Stimulated activated effector memory CD8-positive, alpha-beta T cell treated with anti-CD3 and anti-CD28 coated beads, Interleukin-12 subunit alpha, Interleukin-12 subunit beta, amount 100 ng/mL, for 72 hours (primary cell): Measurements from ENCODE around the gene PNMT.
"Not testable (repeated sequence)": the region's sequence is repeated elsewhere in the genome, so short reads cannot be mapped to it uniquely, and the experiment has no call there.

ENCODE experiments used
- ATAC-seq: fragments of 150-1000 bp; cut with Tn5 transposase; 2 replicates; pipeline ENCODE4 v1.10.0; 2021
- DNase-seq, 2 donors: peaks; one replicate each; pipeline ENCODE4 v3.0.0; 2021 to 2022; ENCODE audit warnings: low spot score in 2 of 2
- H3K27ac Mint-ChIP-seq: one replicate; pipeline ENCODE4 v1.8.0; 2022; ENCODE audit warnings: mild to moderate bottlenecking, mixed read lengths
- H3K36me3 Mint-ChIP-seq: one replicate; pipeline ENCODE4 v1.8.0; 2022; ENCODE audit warnings: mild to moderate bottlenecking, mixed read lengths
- H3K4me1 Mint-ChIP-seq: one replicate; pipeline ENCODE4 v1.8.0; 2022; ENCODE audit warnings: mixed read lengths
- H3K4me3 Mint-ChIP-seq: one replicate; pipeline ENCODE4 v1.8.0; 2022; ENCODE audit warnings: mild to moderate bottlenecking, mixed read lengths
- H3K9me3 Mint-ChIP-seq: one replicate; pipeline ENCODE4 v1.8.0; 2022; ENCODE audit warnings: mixed read lengths

PNMT gene

DNA sequence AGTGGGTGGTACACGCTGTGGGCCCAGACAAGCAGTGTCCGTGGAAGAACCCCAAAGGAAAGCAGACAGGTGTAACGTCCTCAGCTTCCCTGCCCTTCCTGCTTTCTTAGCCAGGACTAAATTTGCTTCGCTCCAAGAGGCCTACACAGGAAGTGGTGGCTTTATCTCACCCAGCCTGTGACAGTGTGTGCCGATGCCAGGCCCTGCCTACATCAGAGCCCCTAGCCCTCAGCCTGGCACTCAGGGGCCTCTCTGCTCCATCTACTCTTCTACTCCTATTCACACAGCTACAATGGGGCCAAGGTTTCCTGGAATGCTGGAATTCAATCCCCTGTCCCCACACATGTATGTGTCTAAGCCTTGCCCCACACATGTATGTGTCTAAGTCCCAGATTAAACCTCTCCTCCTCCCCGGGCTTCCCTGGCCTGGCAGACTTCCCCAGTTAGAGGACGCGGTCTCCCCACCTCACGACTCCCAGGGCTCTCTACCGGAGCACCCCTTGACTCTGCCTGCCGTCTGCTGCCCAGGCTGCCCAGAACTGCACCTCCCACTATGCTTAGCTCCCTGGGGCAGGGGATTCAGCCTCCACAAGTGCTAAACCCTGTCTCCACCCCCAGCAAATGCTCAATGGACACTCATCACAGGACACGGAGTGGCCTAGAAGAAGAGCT, 11.4 kb downstream of the PNMT start:
- peak in 1 of 2 donors; percentile 75 for DNase-seq

GRCh38 chr17:39683295-39683939, 15.2 kb downstream of the PNMT start:
- DNase-seq (no peak), ATAC-seq (no peak)
- no peak overlapping the region for H3K4me3 Mint-ChIP-seq
- H3K27ac Mint-ChIP-seq: peak overlapping the region; percentile 13
- peaks cover 14% of the 10 kb centered on the region for H3K36me3 Mint-ChIP-seq
- peaks cover 57% of the 10 kb centered on the region for H3K4me1 Mint-ChIP-seq
- peaks cover 2% of the 10 kb centered on the region for H3K9me3 Mint-ChIP-seq

More for the DNA sequence above, 11.4 kb downstream of the PNMT start:
- Mint-ChIP-seq H3K4me3 (peak overlapping the region; percentile 61), H3K27ac (peak overlapping the region; percentile 99), H3K9me3 (no peaks in the 10 kb centered on the region), H3K36me3 (peaks cover 14% of the 10 kb centered on the region), H3K4me1 (peaks cover 71% of the 10 kb centered on the region)
- peak; percentile 78 for ATAC-seq

DNA sequence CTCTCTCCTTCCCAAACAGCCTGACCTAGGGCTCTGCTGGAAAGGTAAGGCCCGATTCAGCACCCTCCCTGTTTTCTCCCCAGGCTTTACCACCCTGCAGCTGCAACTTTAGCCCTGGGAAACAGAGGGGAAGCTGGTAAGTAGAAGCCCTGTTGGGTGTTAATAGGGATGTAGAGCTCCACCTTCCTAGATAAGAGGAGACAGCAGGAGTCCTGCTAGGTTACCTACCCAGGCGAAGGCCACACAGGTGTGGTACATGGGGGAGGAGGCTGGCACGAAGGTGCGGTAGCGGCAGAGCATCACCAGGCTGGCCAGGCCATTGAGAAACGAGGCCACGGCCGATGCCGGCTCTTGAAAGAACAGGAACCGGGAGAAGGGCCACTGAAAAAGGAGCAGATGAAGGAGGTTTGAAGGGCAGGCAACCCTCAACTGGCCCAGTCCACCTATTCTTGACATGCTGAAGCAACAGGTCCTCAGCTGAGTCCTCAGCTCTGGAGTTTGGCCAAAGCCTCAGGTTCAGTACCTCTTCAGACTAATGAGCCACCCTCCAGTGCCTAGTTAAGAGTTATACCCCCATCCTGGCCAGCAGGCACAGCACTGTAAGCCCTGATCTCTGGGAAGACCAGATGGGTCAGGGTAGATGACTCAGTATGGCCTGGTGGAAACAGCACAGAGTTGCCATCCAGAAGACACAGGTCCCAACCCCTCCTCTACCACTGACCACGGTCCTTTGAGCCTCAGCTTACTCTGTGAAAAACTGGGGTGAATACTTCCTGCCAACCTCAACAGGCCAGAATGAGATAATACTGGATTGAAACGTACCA, 16.3 kb downstream of the PNMT start:
- H3K27ac Mint-ChIP-seq: no peak overlapping the region
- H3K9me3 Mint-ChIP-seq: peaks cover 2% of the 10 kb centered on the region
- no peak overlapping the region for H3K4me3 Mint-ChIP-seq
- ATAC-seq (no peak), DNase-seq (no peak)
- H3K36me3 Mint-ChIP-seq: peaks cover 14% of the 10 kb centered on the region
- peaks cover 53% of the 10 kb centered on the region for H3K4me1 Mint-ChIP-seq

GRCh38 chr17:39687101-39687545, 18.9 kb downstream of the PNMT start:
- H3K9me3 Mint-ChIP-seq: peaks cover 2% of the 10 kb centered on the region
- peaks cover 9% of the 10 kb centered on the region for H3K36me3 Mint-ChIP-seq
- ATAC-seq (no peak), DNase-seq (no peak)
- peak overlapping the region; percentile 85 for H3K4me3 Mint-ChIP-seq
- H3K4me1 Mint-ChIP-seq: peaks cover 35% of the 10 kb centered on the region
- H3K27ac Mint-ChIP-seq: peak overlapping the region; percentile 93

DNA sequence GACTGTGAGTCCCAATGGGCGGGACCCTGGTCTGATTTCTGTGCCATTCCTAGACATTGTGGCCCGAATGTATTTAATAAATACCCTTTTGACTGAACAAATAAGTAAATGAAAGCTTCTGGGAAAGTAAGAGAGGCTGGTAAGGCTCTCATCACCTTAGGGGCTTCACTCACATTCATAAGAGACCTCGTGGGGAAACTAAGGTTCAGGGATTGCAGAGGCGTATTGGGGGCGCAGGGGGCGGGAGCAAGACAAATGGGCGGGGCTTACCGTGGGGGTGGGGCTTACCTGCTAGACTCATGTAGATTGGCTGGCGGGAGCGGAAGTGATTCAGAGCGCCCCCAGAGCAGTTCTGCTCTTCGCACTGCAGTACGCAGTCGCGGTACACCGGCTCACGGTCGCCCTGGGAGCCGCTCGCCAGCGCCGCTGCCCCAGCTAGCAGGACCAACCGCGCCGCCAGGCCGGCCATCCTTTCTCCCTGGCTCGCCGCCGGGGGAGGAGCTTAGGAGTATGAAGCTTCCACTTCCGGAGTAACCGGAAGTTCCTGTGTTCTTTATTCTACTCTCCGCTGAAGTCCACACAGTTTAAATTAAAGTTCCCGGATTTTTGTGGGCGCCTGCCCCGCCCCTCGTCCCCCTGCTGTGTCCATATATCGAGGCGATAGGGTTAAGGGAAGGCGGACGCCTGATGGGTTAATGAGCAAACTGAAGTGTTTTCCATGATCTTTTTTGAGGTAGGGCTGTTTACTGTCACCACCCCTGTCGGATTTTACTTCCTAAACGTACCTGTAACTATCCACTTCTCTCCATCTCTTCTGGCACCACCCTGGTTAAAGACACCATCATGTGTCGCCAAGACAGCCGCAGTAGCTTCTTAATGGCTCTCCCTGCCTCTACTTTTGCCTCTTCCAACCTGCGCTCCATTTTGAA, 19.6 kb downstream of the PNMT start, which contains the start of gene PGAP3:
PGAP3 (minus strand) TSS at position 512 of the 929 bp plus-strand sequence; CDS start at position 469, 43 bp downstream.
- H3K36me3 Mint-ChIP-seq: peaks cover 9% of the 10 kb centered on the region
- H3K27ac Mint-ChIP-seq: peak within 1 kb of the TSS; percentile 93
- peak; percentile 96 for ATAC-seq
- peaks cover 35% of the 10 kb centered on the region for H3K4me1 Mint-ChIP-seq
- peak; percentile 71 to 92 for DNase-seq
- peaks cover 2% of the 10 kb centered on the region for H3K9me3 Mint-ChIP-seq
- peak within 1 kb of the TSS; percentile 85 for H3K4me3 Mint-ChIP-seq

- Mint-ChIP-seq H3K36me3 (peaks cover 6% of the 10 kb centered on the region), H3K27ac (peak overlapping the region; percentile 93), H3K4me3 (peak overlapping the region; percentile 85), H3K4me1 (peaks cover 29% of the 10 kb centered on the region), H3K9me3 (peaks cover 2% of the 10 kb centered on the region)
- no peak for DNase-seq
- ATAC-seq: no peak
These were observed 20.2 kb downstream of the PNMT start for GRCh38 chr17:39688475-39688835.

GRCh38 chr17:39688945-39689344, 20.7 kb downstream of the PNMT start:
- H3K27ac Mint-ChIP-seq: peak overlapping the region; percentile 93
- ATAC-seq: no peak
- DNase-seq: no peak
- H3K9me3 Mint-ChIP-seq: peaks cover 2% of the 10 kb centered on the region
- peak overlapping the region; percentile 85 for H3K4me3 Mint-ChIP-seq
- H3K4me1 Mint-ChIP-seq: peaks cover 29% of the 10 kb centered on the region
- H3K36me3 Mint-ChIP-seq: peaks cover 6% of the 10 kb centered on the region

DNA sequence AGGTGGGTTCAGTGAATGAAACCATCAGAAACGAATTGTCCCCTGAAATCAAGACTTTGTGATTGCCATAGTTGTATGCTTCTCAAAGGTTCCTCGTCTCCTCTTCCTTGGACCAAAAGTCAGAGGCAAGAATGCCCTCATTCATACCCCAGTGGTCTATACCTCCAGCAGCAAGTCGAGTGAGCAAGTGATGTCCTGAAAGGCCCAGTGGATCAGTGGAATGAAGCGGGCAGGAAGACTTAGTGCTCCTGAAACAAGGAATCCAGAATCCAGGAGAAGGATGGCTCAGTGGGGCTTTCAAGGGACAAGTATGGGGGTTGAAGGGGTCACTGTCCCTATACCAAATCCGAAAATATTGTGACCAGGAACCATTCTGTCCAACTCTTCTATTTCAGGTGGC, 26.3 kb downstream of the PNMT start:
- ATAC-seq: no peak
- H3K4me1 Mint-ChIP-seq: peaks cover 7% of the 10 kb centered on the region
- no peaks in the 10 kb centered on the region for H3K9me3 Mint-ChIP-seq
- H3K36me3 Mint-ChIP-seq: no peaks in the 10 kb centered on the region
- no peak for DNase-seq
- H3K27ac Mint-ChIP-seq: no peak overlapping the region
- H3K4me3 Mint-ChIP-seq: no peak overlapping the region

DNA sequence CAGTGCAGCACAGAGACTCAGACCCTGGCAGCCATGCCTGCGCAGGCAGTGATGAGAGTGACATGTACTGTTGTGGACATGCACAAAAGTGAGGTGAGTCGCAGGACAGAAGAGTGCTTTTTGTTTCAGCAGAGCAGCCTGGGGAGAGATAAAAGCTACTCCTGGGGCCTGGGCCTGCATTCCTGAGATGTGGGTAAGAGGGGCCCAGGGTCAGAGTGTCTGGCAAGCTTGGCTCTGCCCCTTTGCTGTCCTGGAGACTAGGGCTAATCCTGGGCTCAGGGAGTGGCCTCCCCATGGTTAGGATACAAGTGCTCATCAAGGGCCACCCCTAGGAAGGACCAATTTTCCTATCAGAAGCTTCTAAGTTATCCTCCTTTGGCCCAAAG, 26.8 kb downstream of the PNMT start:
- ATAC-seq: peak; percentile 24
- no peaks in the 10 kb centered on the region for H3K36me3 Mint-ChIP-seq
- DNase-seq: no peak
- no peak overlapping the region for H3K27ac Mint-ChIP-seq
- H3K4me3 Mint-ChIP-seq: no peak overlapping the region
- H3K4me1 Mint-ChIP-seq: peaks cover 11% of the 10 kb centered on the region
- no peaks in the 10 kb centered on the region for H3K9me3 Mint-ChIP-seq

DNA sequence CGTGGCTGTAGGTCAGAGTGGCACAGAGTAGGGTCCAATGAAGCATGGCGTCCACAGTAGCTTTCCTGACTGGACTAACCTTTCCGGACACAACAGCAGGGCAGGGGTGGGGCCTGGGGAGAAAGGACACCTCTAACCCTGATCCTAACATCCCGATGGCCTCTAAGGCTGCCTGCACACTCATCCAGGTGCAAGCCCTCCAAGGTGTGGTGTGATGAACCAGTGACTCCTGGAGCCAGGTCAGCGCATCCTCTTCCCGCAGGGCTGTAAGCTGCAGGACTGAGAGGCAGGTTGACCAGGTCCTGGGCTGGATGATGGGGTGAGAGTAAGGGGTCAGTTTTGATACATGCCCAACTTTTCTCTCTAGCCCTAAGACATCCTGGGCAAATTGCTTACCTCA, 28.5 kb downstream of the PNMT start:
- Mint-ChIP-seq H3K4me1 (peaks cover 11% of the 10 kb centered on the region), H3K4me3 (no peak overlapping the region), H3K36me3 (no peaks in the 10 kb centered on the region), H3K9me3 (no peaks in the 10 kb centered on the region), H3K27ac (no peak overlapping the region)
- no peak for ATAC-seq
- DNase-seq: no peak

GRCh38 chr17:39697961-39698360, 29.7 kb downstream of the PNMT start:
- no peak overlapping the region for H3K4me3 Mint-ChIP-seq
- H3K9me3 Mint-ChIP-seq: no peaks in the 10 kb centered on the region
- no peak overlapping the region for H3K27ac Mint-ChIP-seq
- peaks cover 11% of the 10 kb centered on the region for H3K4me1 Mint-ChIP-seq
- no peaks in the 10 kb centered on the region for H3K36me3 Mint-ChIP-seq
- no peak for DNase-seq
- no peak for ATAC-seq

GRCh38 chr17:39699157-39699817, 31.0 kb downstream of the PNMT start:
- H3K9me3 Mint-ChIP-seq, H3K27ac Mint-ChIP-seq, H3K36me3 Mint-ChIP-seq, DNase-seq, ATAC-seq: not testable (repeated sequence)
- Mint-ChIP-seq H3K4me1 (peaks cover 17% of the 10 kb centered on the region), H3K4me3 (peak overlapping the region; percentile 33)

DNA sequence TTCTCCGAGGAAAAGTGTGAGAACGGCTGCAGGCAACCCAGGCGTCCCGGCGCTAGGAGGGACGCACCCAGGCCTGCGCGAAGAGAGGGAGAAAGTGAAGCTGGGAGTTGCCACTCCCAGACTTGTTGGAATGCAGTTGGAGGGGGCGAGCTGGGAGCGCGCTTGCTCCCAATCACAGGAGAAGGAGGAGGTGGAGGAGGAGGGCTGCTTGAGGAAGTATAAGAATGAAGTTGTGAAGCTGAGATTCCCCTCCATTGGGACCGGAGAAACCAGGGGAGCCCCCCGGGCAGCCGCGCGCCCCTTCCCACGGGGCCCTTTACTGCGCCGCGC, 31.5 kb downstream of the PNMT start, which contains the start of gene ERBB2:
ERBB2 (plus strand) TSS at position 247 of the 330 bp plus-strand sequence. CDS start 175 bp downstream, outside the sequence.
- H3K27ac Mint-ChIP-seq: no peak within 1 kb of the TSS

More for the DNA sequence above, 31.5 kb downstream of the PNMT start, which contains the start of gene ERBB2:
- ATAC-seq (no peak), DNase-seq (no peak)
- H3K4me1 Mint-ChIP-seq: peaks cover 17% of the 10 kb centered on the region
- H3K4me3 Mint-ChIP-seq: peak within 1 kb of the TSS; percentile 33
- H3K9me3 Mint-ChIP-seq: no peaks in the 10 kb centered on the region
- H3K36me3 Mint-ChIP-seq: no peaks in the 10 kb centered on the region
